GM19455 (cell line): ENCODE measurements around the gene GABRB3.
"Not testable (repeated sequence)": the region's sequence is repeated elsewhere in the genome, so short reads cannot be mapped to it uniquely, and the experiment has no call there.

Experiments used
- ATAC-seq: cut with Tn5 transposase; IDR thresholded peaks from one replicate; pipeline ENCODE4 v1.9.1; 2021; ENCODE audit not compliant: unreplicated experiment

Gene GABRB3

DNA sequence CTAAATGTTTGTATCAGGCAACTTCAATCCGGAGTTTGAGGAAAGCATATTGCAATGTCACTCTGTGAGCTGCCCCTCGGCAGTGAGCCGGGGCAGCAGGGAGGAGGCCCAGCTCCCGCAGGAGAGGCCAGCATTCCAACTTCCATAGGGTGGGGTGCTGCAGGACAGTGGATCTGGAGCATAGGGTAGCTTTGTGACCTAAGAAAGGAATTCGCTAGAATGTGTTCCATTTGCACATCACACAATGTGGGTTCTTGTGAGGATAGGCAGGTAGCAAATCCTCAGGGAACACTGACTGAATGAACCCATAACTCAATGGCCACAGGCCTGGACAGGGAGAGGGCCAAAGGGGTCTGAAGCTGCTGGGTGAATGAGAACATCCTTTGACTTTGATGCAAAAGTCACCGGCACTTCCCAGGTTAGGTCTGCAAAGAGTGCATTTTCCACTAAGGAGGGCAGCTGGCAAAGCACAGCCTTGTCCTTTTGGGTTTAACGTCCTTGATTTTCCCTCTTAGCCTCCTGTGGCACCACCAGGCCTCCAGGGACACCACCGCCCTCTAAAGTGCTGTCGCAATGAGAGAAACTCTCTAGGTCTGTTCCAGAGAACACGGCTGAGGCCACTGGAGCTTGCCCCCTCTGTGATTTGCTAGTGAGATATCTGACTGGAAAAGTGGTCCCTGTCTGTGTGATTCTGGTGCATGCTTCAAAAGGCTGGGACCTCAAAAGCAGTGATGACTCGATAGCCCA lies 36.2 kb downstream of the GABRB3 start:
- no peak for ATAC-seq

DNA sequence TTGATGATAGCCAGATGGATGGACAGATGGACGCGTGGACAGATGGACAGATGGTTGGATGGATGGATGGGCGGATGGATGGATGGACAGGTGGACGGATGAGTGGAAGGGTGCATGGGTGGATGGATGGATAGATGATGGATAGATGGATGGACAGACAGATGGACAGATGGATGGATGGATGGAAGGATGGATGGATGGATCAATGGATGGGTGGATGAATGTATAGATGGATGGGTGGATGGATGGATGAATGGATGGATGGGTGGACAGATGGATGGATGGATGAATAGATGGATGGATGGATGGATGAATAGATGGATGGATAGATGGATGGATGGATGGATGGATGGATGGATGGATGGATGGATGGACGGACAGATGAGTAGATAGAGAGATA lies 40.9 kb downstream of the GABRB3 start:
- no peak for ATAC-seq

GRCh38 chr15:26729581-26729980 lies 43.3 kb downstream of the GABRB3 start:
- ATAC-seq = no peak

- no peak for ATAC-seq
Measured at GRCh38 chr15:26729030-26729429, 43.8 kb downstream of the GABRB3 start.

DNA sequence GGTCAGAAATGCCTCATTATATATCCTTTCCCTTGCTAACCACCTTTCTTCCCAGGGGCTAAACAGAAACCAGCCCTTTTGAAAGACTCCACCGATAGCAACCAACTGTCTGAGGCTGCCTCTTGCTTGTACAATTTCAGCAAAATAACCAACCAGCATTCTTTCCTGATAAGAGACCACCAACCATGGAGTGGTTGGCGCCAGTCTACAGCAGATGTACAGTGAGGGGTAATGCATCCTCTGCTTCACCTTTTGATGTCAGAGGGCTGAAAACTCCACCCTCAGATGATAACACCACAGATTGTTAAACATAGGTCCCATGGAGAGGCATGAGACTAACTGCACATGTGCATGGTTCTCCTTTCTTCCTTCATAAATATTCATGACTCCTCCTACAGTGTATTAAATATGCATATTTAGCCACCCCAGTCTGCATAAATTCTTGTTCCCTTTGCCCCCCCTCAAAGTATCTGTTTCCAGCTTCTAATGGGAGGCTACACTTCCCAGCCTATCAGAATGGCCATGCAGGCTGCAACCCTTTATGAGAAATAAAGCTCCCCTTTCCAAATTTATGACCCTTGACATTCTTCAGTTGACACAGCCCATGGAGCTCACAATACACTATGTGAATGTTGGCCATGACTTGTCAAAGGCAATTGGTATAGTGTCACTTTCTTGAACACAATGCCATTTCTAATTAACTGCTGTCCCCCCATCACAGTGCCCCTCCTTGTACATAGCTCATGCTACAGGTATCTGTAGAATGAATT lies 48.3 kb downstream of the GABRB3 start:
- ATAC-seq = no peak

DNA sequence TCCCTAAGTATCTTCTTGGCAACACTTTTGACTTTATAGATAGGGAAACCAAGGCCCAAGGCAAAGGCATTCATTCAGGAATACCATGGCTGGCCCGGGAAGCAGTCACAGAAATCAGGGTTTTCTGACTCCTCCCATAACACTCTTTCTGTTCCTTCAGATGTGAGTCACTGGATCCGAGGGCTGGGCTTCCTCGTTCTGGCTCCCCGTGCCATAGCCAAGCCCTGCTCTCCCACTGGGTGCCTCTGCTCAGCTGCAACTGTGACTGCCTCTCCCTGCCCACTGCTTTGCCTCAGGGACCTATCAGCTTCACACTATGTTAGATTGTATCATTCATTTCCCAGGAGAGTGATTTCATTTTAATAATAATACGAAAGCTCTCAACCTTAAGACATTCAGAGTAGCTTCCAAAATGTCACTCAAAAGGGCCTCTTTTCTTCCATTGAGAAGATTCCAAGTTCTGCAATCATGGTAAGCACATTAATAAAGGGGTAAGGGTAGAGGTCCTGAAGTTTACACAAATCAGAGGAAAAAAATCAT lies 50.2 kb downstream of the GABRB3 start:
- ATAC-seq = no peak

GRCh38 chr15:26721232-26721967 lies 51.5 kb downstream of the GABRB3 start:
- no peak for ATAC-seq

GRCh38 chr15:26720546-26720945 lies 52.3 kb downstream of the GABRB3 start:
- no peak for ATAC-seq

DNA sequence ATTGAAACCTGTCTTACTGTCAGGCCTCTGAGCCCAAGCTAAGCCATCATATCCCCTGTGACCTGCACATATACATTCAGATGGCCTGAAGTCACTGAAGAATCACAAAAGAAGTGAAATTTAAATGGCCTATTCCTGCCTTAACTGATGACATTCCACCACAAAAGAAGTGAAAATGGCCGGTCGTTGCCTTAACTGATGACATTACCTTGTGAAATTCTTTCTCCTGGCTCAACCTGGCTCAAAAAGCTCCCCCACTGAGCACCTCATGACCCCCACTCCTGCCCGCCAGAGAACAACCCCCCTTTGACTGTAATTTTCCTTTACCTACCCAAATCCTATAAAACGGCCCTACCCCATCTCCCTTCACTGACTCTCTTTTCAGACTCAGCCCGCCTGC lies 53.0 kb downstream of the GABRB3 start:
- not testable (repeated sequence) for ATAC-seq

DNA sequence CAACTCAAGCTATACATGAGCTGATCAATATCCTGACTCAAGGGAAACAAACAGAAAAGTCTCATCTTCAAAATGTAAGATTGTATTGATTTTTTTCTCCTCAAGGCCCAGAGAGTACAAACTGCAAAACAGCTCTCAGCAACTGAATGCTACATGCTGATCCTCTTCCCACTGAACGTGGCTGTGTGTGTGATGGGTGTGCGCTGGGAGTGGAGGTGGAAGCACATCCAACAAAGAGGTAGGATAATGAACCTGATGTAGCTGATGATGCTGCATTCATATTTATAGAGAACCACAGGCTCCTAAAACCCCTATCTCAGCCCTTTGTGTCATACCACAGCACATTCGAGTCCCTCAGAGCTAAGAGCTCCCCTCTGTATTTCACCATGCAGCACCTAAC lies 56.8 kb downstream of the GABRB3 start:
- ATAC-seq = no peak

- no peak for ATAC-seq
Measured at GRCh38 chr15:26713498-26713897, 59.4 kb downstream of the GABRB3 start.

DNA sequence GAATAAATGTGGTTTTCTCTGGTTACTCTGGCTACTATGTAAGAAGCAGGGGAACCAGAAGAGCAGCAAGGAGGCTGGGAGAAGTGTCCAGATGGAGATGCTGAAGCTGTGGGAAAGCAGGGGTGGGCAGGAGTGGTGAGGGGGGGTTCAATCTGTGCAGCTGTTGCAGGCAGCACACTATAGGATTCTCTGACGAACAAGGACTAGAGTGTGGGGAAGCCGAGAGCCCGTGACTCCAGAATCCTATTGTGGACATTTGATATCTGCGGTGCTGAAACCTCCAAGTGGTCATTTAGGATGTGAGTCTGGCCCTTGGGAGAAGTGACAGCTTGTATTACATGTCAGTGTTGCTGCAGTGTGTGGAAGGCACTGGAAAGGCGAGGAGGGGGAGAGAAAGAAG lies 60.5 kb downstream of the GABRB3 start:
- no peak for ATAC-seq

DNA sequence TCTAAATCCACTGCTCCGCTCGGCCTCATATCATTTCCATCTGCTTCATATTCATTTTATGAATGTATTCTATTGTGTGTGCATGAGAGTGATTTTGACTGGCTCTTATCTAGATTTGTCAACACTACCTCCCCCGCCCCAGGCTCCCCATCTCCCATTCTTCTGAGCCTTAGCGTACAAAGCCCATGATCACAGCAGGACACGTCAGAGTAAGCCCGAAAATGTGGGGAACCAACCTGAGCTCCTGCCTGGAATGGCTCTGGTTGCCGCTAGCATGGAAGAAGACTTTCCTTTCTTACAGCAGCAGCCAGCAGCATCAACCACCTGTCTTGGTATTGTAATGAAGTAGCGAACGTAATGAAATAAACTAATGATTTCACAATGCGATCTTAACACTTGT lies 61.4 kb downstream of the GABRB3 start:
- ATAC-seq = no peak

DNA sequence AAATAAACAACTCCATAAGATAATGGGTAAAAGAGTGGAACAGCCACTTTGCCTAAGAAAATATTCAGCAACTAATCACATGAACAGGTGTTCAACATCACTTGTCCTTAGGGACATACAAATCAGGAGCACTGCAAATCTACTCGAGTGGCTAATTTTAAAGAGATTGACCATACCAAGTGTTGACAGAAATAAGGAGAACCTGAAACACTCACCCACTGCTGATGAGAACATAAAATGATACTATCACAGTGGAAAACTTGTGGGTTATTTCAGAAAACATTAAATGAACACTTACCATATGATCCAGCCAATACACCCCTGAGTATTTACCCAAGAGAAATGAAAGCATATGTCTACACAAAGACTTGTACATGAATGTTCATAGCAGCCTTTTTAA lies 70.5 kb downstream of the GABRB3 start:
- no peak for ATAC-seq

DNA sequence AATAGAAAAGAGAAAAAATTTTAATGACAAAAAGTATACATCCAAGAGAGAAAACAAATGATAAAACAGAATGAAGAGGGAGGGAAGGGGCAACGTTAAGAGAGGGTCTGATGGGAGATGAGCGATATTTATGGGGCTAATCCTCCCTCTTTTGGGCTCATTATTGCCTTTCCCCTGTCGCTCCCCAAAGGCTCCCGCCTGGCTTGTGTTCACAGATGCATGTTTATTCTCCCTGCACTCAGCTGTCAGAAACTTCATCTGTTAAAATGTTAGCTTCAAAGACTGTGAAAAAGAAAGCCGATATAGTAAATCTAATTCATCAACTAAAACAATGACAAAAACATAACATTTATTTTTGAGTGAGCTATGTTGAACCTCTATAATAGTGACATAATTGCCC lies 74.3 kb downstream of the GABRB3 start:
- no peak for ATAC-seq

GRCh38 chr15:26697913-26698312 lies 75.0 kb downstream of the GABRB3 start:
- ATAC-seq = no peak

DNA sequence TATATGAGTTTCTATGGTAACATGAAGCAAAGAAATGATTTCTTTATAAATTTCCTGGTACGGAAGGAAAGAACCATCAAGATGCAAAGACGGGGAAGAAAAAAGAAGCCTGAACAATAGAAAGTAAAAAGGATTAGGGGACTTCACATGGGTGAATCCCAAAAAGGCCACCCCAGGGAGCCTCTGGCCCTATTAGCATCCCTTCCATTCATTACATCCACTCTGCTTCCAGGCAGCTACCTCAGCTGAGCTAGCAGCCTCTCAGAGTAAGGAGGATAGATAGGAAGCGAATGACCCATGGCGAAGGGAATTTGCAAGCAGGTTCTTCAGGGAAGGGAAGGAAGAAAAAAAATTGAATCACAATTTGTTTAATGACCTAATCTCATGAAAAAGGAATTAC lies 81.6 kb downstream of the GABRB3 start:
- ATAC-seq = no peak

DNA sequence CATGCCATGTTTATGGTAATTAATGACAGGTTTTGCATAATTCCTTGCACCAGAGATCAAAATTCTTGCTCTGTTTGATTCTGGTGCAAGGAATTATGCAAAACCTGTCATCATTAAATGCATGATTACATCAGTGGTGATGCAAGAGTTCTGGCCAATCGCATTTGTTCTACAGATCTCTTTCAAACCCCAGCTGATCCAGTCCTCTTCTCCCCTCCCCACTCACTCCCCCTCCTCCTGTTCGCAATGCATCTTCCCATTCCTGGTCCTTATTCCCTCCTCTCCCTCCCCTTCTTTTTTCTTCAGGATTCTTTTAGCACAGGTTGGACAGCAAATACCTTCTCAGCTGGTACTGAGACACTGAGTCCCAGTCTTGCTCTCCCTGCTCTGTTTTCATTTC lies 82.1 kb downstream of the GABRB3 start:
- ATAC-seq = no peak

- ATAC-seq = no peak
Measured at GRCh38 chr15:26689462-26689861, 83.4 kb downstream of the GABRB3 start.

- ATAC-seq = no peak
Measured at GRCh38 chr15:26686547-26687187, 86.2 kb downstream of the GABRB3 start.

DNA sequence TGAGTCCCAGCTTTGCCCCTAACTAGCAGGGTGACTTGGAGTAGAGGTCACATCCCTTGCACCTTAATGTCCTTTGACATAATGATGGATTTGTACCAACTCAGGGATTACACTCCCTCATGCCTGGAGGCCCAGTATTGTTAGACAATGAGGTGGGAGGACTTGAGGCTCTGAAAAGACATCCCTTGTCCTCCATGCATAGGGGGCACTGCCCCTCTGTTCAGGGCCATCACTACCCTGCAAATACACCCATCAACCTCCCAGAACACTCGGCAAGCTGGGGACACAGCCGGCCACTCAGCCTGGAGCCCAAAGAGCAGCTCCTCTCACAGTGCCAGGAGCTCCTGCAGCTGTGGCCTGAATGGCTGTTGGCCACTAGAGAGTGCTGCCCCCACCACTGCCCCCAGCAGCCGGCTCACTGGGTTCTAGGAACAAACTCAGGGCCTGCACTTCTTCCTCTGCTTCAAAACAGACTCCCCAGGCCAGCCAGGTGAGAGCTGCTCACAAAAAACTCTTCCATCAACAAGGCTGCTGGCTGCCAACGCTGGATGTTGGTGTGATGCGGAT lies 90.2 kb downstream of the GABRB3 start:
- no peak for ATAC-seq
